Subcutaneous abdominal adipose tissue (tissue), 5 donors: Measurements from ENCODE around the gene MIGA2.
A peak's percentile ranks its signal among the peaks of the same experiment; 100 is the strongest.
"Not testable (repeated sequence)": the region's sequence is repeated elsewhere in the genome, so short reads cannot be mapped to it uniquely, and the experiment has no call there.

Experiments
- H3K27ac ChIP-seq: one replicate; pipeline ENCODE4 v1.7.0; 2013; ENCODE audit warnings: low read depth, mild to moderate bottlenecking, inconsistent platforms, low read length, moderate library complexity
- H3K27me3 ChIP-seq, 5 donors: one replicate each; pipeline ENCODE4 v1.7.0; 2013; ENCODE audit warnings: low read length in 5 of 5, inconsistent platforms in 1 of 5; ENCODE audit not compliant: control insufficient read depth in 5 of 5, insufficient read depth in 4 of 5
- H3K36me3 ChIP-seq, 5 donors: one replicate each; pipeline ENCODE4 v1.7.0; 2013; ENCODE audit warnings: low read length in 5 of 5; ENCODE audit not compliant: control insufficient read depth in 5 of 5, insufficient read depth in 5 of 5
- H3K4me1 ChIP-seq, 5 donors: one replicate each; pipeline ENCODE4 v1.7.0; 2013; ENCODE audit warnings: low read length in 5 of 5, mild to moderate bottlenecking in 3 of 5, moderate library complexity in 1 of 5; ENCODE audit not compliant: control insufficient read depth in 5 of 5, insufficient read depth in 5 of 5
- H3K4me3 ChIP-seq, 5 donors: one replicate each; pipeline ENCODE4 v1.7.0; 2013; ENCODE audit warnings: low read length in 5 of 5, low read depth in 1 of 5
- H3K9ac ChIP-seq, 5 donors: one replicate each; pipeline ENCODE4 v1.7.0; 2013; ENCODE audit warnings: low read length in 5 of 5, mild to moderate bottlenecking in 4 of 5, moderate library complexity in 3 of 5
- H3K9me3 ChIP-seq, 5 donors: one replicate each; pipeline ENCODE4 v1.7.0; 2013; ENCODE audit warnings: low read length in 5 of 5; ENCODE audit not compliant: control insufficient read depth in 5 of 5
- donor health status: healthy.
- donor health status: healthy.
- donor health status: healthy.
- donor health status: healthy.
- donor health status: healthy.

The MIGA2 gene

GRCh38 chr9:129004173-129004572, 32.3 kb upstream of the MIGA2 start:
- H3K9me3 ChIP-seq, H3K27ac ChIP-seq, H3K4me3 ChIP-seq, H3K27me3 ChIP-seq, H3K9ac ChIP-seq: not testable (repeated sequence)
- peaks cover 0 to 16% (median 9%) of the 10 kb centered on the region in 5 donors for H3K4me1 ChIP-seq
- H3K36me3 ChIP-seq = peaks cover 0 to 89% (median 70%) of the 10 kb centered on the region in 5 donors

GRCh38 chr9:129005336-129005997, 31.0 kb upstream of the MIGA2 start:
- Histone ChIP-seq H3K9ac (no peak overlapping the region), H3K36me3 (peaks cover 0 to 87% (median 64%) of the 10 kb centered on the region in 5 donors), H3K27ac (no peak overlapping the region), H3K27me3 (no peaks in the 10 kb centered on the region), H3K4me1 (peaks cover 0 to 16% (median 9%) of the 10 kb centered on the region in 5 donors), H3K9me3 (no peaks in the 10 kb centered on the region), H3K4me3 (no peak overlapping the region)

- Histone ChIP-seq H3K4me3 (no peak overlapping the region), H3K4me1 (peaks cover 0 to 16% (median 9%) of the 10 kb centered on the region in 5 donors), H3K27me3 (no peaks in the 10 kb centered on the region), H3K36me3 (peaks cover 0 to 87% (median 66%) of the 10 kb centered on the region in 5 donors), H3K9ac (no peak overlapping the region), H3K27ac (no peak overlapping the region), H3K9me3 (no peaks in the 10 kb centered on the region)
Observed at GRCh38 chr9:129006328-129007034, 29.9 kb upstream of the MIGA2 start.

- H3K9me3 ChIP-seq = no peaks in the 10 kb centered on the region
- no peak overlapping the region for H3K27ac ChIP-seq
Observed at GRCh38 chr9:129007035-129007765, 29.2 kb upstream of the MIGA2 start.

GRCh38 chr9:129007766-129008468, 28.5 kb upstream of the MIGA2 start:
- no peaks in the 10 kb centered on the region for H3K27me3 ChIP-seq
- H3K27ac ChIP-seq = no peak overlapping the region
- no peak overlapping the region for H3K9ac ChIP-seq
- H3K36me3 ChIP-seq = peaks cover 0 to 86% (median 61%) of the 10 kb centered on the region in 5 donors
- no peak overlapping the region for H3K4me3 ChIP-seq
- no peaks in the 10 kb centered on the region for H3K9me3 ChIP-seq
- H3K4me1 ChIP-seq = peaks cover 0 to 16% (median 9%) of the 10 kb centered on the region in 5 donors

More at GRCh38 chr9:129007035-129007765, 29.2 kb upstream of the MIGA2 start:
- Histone ChIP-seq H3K4me3 (no peak overlapping the region), H3K36me3 (peaks cover 0 to 86% (median 64%) of the 10 kb centered on the region in 5 donors), H3K27me3 (no peaks in the 10 kb centered on the region), H3K9ac (no peak overlapping the region), H3K4me1 (peaks cover 0 to 16% (median 9%) of the 10 kb centered on the region in 5 donors)

- Histone ChIP-seq H3K4me1 (peaks cover 0 to 16% (median 9%) of the 10 kb centered on the region in 5 donors), H3K36me3 (peaks cover 0 to 86% (median 62%) of the 10 kb centered on the region in 5 donors), H3K27me3 (no peaks in the 10 kb centered on the region), H3K9me3 (no peaks in the 10 kb centered on the region), H3K27ac (no peak overlapping the region), H3K4me3 (no peak overlapping the region), H3K9ac (peak overlapping the region in 1 of 5 donors; percentile 18)
Observed at GRCh38 chr9:129008469-129008965, 27.9 kb upstream of the MIGA2 start.

GRCh38 chr9:129008986-129009583, 27.3 kb upstream of the MIGA2 start:
- Histone ChIP-seq H3K36me3 (peaks cover 0 to 88% (median 66%) of the 10 kb centered on the region in 5 donors), H3K9me3 (no peaks in the 10 kb centered on the region), H3K9ac (peak overlapping the region in 1 of 5 donors; percentile 18), H3K27me3 (no peaks in the 10 kb centered on the region), H3K4me3 (no peak overlapping the region), H3K27ac (no peak overlapping the region), H3K4me1 (peaks cover 0 to 16% (median 9%) of the 10 kb centered on the region in 5 donors)

GRCh38 chr9:129009584-129010141, 26.8 kb upstream of the MIGA2 start:
- Histone ChIP-seq H3K9me3 (no peaks in the 10 kb centered on the region), H3K4me1 (peaks cover 0 to 16% (median 9%) of the 10 kb centered on the region in 5 donors), H3K36me3 (peaks cover 0 to 91% (median 72%) of the 10 kb centered on the region in 5 donors), H3K27ac (no peak overlapping the region), H3K9ac (no peak overlapping the region), H3K27me3 (no peaks in the 10 kb centered on the region), H3K4me3 (no peak overlapping the region)
